H9 (cell line): ENCODE results near the gene TMEM266. TPM values are rescaled to one million over a fixed set of nuclear protein-coding genes. Genes with fewer than 3 reads are reported as not detected.

Source experiments
- DNase-seq: peaks from one replicate; pipeline ENCODE4 v3.0.0-alpha.2; 2017
- H2AFZ ChIP-seq: one replicate; pipeline ENCODE4 v1.6.1; 2013; ENCODE audit warnings: mild to moderate bottlenecking, low read length, control low read depth, moderate library complexity
- H2AK5ac ChIP-seq: 2 replicates; pipeline ENCODE4 v1.6.1; 2013; ENCODE audit warnings: low read length, control low read depth, mixed read lengths; ENCODE audit not compliant: insufficient read length
- H2BK120ac ChIP-seq: one replicate; pipeline ENCODE4 v1.6.1; 2013; ENCODE audit warnings: low read depth, mild to moderate bottlenecking, low read length, control low read depth, inconsistent platforms; ENCODE audit not compliant: poor library complexity, severe bottlenecking
- H2BK12ac ChIP-seq: 2 replicates; pipeline ENCODE4 v1.6.1; 2013; ENCODE audit warnings: low read length, control low read depth, mixed read lengths, low read depth; ENCODE audit not compliant: insufficient read length
- H2BK15ac ChIP-seq: 2 replicates; pipeline ENCODE4 v1.6.1; 2013; ENCODE audit warnings: low read depth, low read length, control low read depth
- H2BK20ac ChIP-seq: one replicate; pipeline ENCODE4 v1.6.1; 2013; ENCODE audit warnings: low read depth, mild to moderate bottlenecking, low read length, control low read depth, inconsistent platforms; ENCODE audit not compliant: poor library complexity, severe bottlenecking
- H2BK5ac ChIP-seq: 2 replicates; pipeline ENCODE4 v1.6.1; 2013; ENCODE audit warnings: low read length, control low read depth, mixed read lengths; ENCODE audit not compliant: insufficient read length
- H3K14ac ChIP-seq: 2 replicates; pipeline ENCODE4 v1.6.1; 2013; ENCODE audit warnings: low read length, control low read depth; ENCODE audit not compliant: insufficient read depth
- H3K18ac ChIP-seq: 2 replicates; pipeline ENCODE4 v1.6.1; 2013; ENCODE audit warnings: low read depth, mild to moderate bottlenecking, mixed read lengths, low read length, control low read depth; ENCODE audit not compliant: insufficient read length
- H3K23ac ChIP-seq: 2 replicates; pipeline ENCODE4 v1.6.1; 2013; ENCODE audit warnings: low read length, control low read depth, mixed read lengths, low read depth; ENCODE audit not compliant: insufficient read length
- H3K23me2 ChIP-seq: 2 replicates; pipeline ENCODE4 v1.6.1; 2013; ENCODE audit warnings: low read depth, mild to moderate bottlenecking, mixed read lengths, low read length, control low read depth; ENCODE audit not compliant: insufficient read length, poor library complexity, severe bottlenecking
- H3K27ac ChIP-seq: 2 replicates; pipeline ENCODE4 v1.5.1; 2013; ENCODE audit warnings: low read length, control low read depth, mixed read lengths, low read depth; ENCODE audit not compliant: insufficient read length
- H3K27me3 ChIP-seq: 2 replicates; pipeline ENCODE4 v1.6.1; 2013; ENCODE audit warnings: low read length, control low read depth, inconsistent platforms; ENCODE audit not compliant: insufficient read depth
- H3K4ac ChIP-seq: 2 replicates; pipeline ENCODE4 v1.6.1; 2013; ENCODE audit warnings: low read depth, mild to moderate bottlenecking, control low read depth, inconsistent platforms, low read length, moderate library complexity
- H3K4me1 ChIP-seq: 2 replicates; pipeline ENCODE4 v1.6.1; 2013; ENCODE audit warnings: low read length, control low read depth, inconsistent platforms; ENCODE audit not compliant: insufficient read depth
- H3K4me2 ChIP-seq: 2 replicates; pipeline ENCODE4 v1.6.1; 2013; ENCODE audit warnings: low read length, control low read depth, mixed read lengths; ENCODE audit not compliant: insufficient read length, insufficient read depth
- H3K56ac ChIP-seq: 2 replicates; pipeline ENCODE4 v1.6.1; 2013; ENCODE audit warnings: low read depth, mild to moderate bottlenecking, mixed read lengths, low read length, control low read depth; ENCODE audit not compliant: insufficient read length
- H3K79me1 ChIP-seq: 2 replicates; pipeline ENCODE4 v1.6.1; 2013; ENCODE audit warnings: low read depth, mild to moderate bottlenecking, moderate library complexity, low read length, control low read depth, inconsistent platforms; ENCODE audit not compliant: insufficient read depth, poor library complexity, severe bottlenecking
- H3K79me2 ChIP-seq: 2 replicates; pipeline ENCODE4 v1.6.1; 2013; ENCODE audit warnings: low read length, control low read depth, inconsistent platforms; ENCODE audit not compliant: insufficient read depth
- H3K9ac ChIP-seq: 2 replicates; pipeline ENCODE4 v1.6.1; 2013; ENCODE audit warnings: low read length, control low read depth, mixed read lengths; ENCODE audit not compliant: insufficient read length; ENCODE audit errors: extremely low read depth
- H3K9me3 ChIP-seq: one replicate; pipeline ENCODE4 v1.6.1; 2013; ENCODE audit warnings: low read depth, low read length, inconsistent platforms; ENCODE audit not compliant: control insufficient read depth
- H3T11ph ChIP-seq: one replicate; pipeline ENCODE4 v1.6.1; 2013; ENCODE audit warnings: mild to moderate bottlenecking, low read length, control low read depth, inconsistent platforms
- H4K20me1 ChIP-seq: one replicate; pipeline ENCODE4 v1.6.1; 2013; ENCODE audit not compliant: control insufficient read depth, insufficient read length, insufficient read depth
- H4K5ac ChIP-seq: 2 replicates; pipeline ENCODE4 v1.6.1; 2013; ENCODE audit warnings: low read depth, mild to moderate bottlenecking, mixed read lengths, low read length, control low read depth; ENCODE audit not compliant: insufficient read length
- H4K8ac ChIP-seq: replicated peaks from 2 replicates; pipeline ENCODE4 v1.6.1; 2013; ENCODE audit warnings: low read length, control low read depth, mixed read lengths, low read depth; ENCODE audit not compliant: insufficient read length
- H4K91ac ChIP-seq: 2 replicates; pipeline ENCODE4 v1.6.1; 2013; ENCODE audit warnings: low read depth, mild to moderate bottlenecking, moderate library complexity, mixed read lengths, low read length, control low read depth; ENCODE audit not compliant: insufficient read length
- H3K27ac Mint-ChIP-seq, 3 experiments: 2 replicates in 2 of 3; 3 replicates in 1 of 3; pipeline ENCODE4 v1.8.0; 2020 to 2021; ENCODE audit warnings: mixed read lengths in 3 of 3, mild to moderate bottlenecking in 1 of 3, moderate library complexity in 1 of 3
- H3K27me3 Mint-ChIP-seq: 2 replicates; pipeline ENCODE4 v1.8.0; 2021; ENCODE audit warnings: low read depth, mild to moderate bottlenecking, moderate library complexity, mixed read lengths
- H3K36me3 Mint-ChIP-seq, 3 experiments: 2 replicates in 2 of 3; 3 replicates in 1 of 3; pipeline ENCODE4 v1.8.0; 2020 to 2021; ENCODE audit warnings: low read depth in 3 of 3, mixed read lengths in 3 of 3; ENCODE audit not compliant: insufficient read depth in 1 of 3
- H3K4me1 Mint-ChIP-seq, 2 experiments: 2 replicates each; pipeline ENCODE4 v1.8.0; 2020; ENCODE audit warnings: mixed read lengths in 2 of 2
- H3K4me3 Mint-ChIP-seq, 2 experiments: 2 replicates in 1 of 2; 3 replicates in 1 of 2; pipeline ENCODE4 v1.8.0; 2020 to 2021; ENCODE audit warnings: mild to moderate bottlenecking in 2 of 2, mixed read lengths in 2 of 2, moderate library complexity in 1 of 2
- H3K9me3 Mint-ChIP-seq, 2 experiments: 2 replicates in 1 of 2; 3 replicates in 1 of 2; pipeline ENCODE4 v1.8.0; 2020; ENCODE audit warnings: mild to moderate bottlenecking in 2 of 2, mixed read lengths in 2 of 2, moderate library complexity in 1 of 2
- WGBS: extraction: QIAGEN DNeasy Blood & Tissue Kit; methylation state at CpG from one replicate; pipeline ENCODE4 v1.1.7; 2013; ENCODE audit warnings: missing lambda C conversion rate, low lambda C conversion rate, mixed read lengths; ENCODE audit not compliant: insufficient read length; ENCODE audit errors: extremely low coverage; 5-methylcytosine and 5-hydroxymethylcytosine counted together
- total RNA-seq: library from RNA; stranded (reverse); gene quantifications from 2 replicates; pipeline ENCODE4 v1.2.1, GENCODE V29; 2021
- TF ChIP-seq, protein P1 (sequence below): fragments of 200-600 bp; sonication (generic); conservative IDR thresholded peaks from 3 replicates; pipeline ENCODE4 v1.8.0; 2021; ENCODE audit warnings: antibody characterized with exemption, mild to moderate bottlenecking

The TMEM266 gene
- total RNA-seq, 1 experiment from 2014 or later: 0.81 TPM

DNA sequence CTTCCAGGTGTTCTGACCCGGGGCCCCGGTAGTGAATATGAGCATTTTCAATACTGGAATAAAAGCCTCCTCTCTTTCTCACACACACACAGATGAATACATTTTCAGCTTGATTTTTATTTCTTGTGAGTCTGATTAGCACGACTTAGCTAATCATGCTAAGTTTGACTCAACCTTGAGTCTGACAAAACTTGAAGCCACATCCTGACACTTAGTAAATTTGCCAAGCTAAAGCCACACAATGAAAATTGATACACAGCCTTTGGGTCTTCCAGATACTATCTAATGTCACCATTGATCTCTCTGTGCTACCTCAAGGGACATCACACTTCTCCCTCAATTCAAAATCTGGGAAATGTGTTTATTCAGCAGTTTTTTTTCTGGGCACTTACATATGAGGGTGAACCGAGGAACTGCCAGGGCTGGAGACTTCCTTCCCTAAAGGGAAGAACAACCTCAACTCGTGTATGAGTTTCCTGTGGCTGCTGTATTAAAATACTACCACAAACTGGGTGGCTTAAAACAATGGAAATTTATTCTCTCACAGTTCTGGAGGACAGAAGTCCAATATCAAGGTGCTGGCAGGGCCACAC is 18.6 kb downstream of the TMEM266 start:
- Histone ChIP-seq H3K56ac (no peak overlapping the region), H3K14ac (no peak overlapping the region), H3K4ac (no peak overlapping the region), H2BK20ac (no peak overlapping the region), H3K27me3 (no peaks in the 10 kb centered on the region), H3T11ph (no peak overlapping the region), H3K4me1 (no peaks in the 10 kb centered on the region; the same call in 1 of the 2 replicates), H3K27ac (no peak overlapping the region), H2AFZ (no peak overlapping the region), H4K8ac (no peak overlapping the region), H4K20me1 (no peaks in the 10 kb centered on the region), H2BK5ac (no peak overlapping the region), H3K18ac (no peak overlapping the region), H3K9me3 (no peaks in the 10 kb centered on the region), H3K4me2 (no peak overlapping the region), H3K79me2 (no peaks in the 10 kb centered on the region), H2AK5ac (no peak overlapping the region), H3K9ac (no peak overlapping the region), H3K23ac (no peak overlapping the region), H3K79me1 (no peaks in the 10 kb centered on the region), H4K91ac (no peak overlapping the region), H4K5ac (no peak overlapping the region), H2BK12ac (no peak overlapping the region), H2BK120ac (no peak overlapping the region), H3K23me2 (no peaks in the 10 kb centered on the region), H2BK15ac (no peak overlapping the region)
- WGBS: no CpG with 5 or more reads among the region's 5 CpGs
- Mint-ChIP-seq H3K4me1 (peaks cover 3 to 4% of the 10 kb centered on the region in 2 experiments; a peak in 3 of 4 replicates), H3K27me3 (no peaks in the 10 kb centered on the region; the same call in 1 of the 2 replicates), H3K36me3 (no peaks in the 10 kb centered on the region; a peak in 1 of 7 replicates), H3K4me3 (no peak overlapping the region), H3K27ac (no peak overlapping the region; a peak in 1 of 7 replicates), H3K9me3 (no peaks in the 10 kb centered on the region)
- TF ChIP-seq, protein P1, sequence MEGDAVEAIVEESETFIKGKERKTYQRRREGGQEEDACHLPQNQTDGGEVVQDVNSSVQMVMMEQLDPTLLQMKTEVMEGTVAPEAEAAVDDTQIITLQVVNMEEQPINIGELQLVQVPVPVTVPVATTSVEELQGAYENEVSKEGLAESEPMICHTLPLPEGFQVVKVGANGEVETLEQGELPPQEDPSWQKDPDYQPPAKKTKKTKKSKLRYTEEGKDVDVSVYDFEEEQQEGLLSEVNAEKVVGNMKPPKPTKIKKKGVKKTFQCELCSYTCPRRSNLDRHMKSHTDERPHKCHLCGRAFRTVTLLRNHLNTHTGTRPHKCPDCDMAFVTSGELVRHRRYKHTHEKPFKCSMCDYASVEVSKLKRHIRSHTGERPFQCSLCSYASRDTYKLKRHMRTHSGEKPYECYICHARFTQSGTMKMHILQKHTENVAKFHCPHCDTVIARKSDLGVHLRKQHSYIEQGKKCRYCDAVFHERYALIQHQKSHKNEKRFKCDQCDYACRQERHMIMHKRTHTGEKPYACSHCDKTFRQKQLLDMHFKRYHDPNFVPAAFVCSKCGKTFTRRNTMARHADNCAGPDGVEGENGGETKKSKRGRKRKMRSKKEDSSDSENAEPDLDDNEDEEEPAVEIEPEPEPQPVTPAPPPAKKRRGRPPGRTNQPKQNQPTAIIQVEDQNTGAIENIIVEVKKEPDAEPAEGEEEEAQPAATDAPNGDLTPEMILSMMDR: no peak
- DNase-seq: no peak
